Erythroblast (primary cell): Measurements from ENCODE around the gene NTM.

ENCODE experiments used
- GATA1 ChIP-seq: IDR thresholded peaks from 2 replicates; pipeline ENCODE4 v1.6.1; 2011; ENCODE audit warnings: low read depth, mild to moderate bottlenecking, control low read depth, low read length, moderate library complexity
- POLR2A ChIP-seq: IDR thresholded peaks from 2 replicates; pipeline ENCODE4 v1.6.1; 2011; ENCODE audit warnings: mild to moderate bottlenecking, low read length

DNA sequence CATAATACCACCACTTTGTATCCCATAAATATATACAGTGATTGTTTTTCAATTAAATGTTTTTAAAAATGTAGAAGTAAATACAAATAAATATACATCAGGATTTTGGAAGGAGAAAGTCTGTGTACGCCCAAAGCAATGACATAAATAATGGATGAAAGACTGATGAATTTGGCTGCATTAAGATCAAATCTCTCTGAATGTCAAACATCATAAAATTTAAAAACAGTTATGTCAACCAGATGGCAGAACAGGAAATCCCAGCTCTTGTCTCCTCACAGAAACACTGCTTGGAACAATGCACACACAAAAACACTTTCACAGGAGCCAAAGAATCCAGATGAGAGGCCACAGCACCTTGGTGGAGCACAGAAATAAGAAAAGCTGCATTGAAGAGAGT lies 332.9 kb downstream of the NTM start:
- TF ChIP-seq POLR2A = no peak
- TF ChIP-seq GATA1 = no peak
